HS-5 (cell line): ENCODE measurements around the gene BAIAP3.
"Not testable (repeated sequence)": the region's sequence is repeated elsewhere in the genome, so short reads cannot be mapped to it uniquely, and the experiment has no call there.

Experiments
- DNase-seq: peaks from one replicate; pipeline ENCODE4 v3.0.0-alpha.2; 2012; ENCODE audit warnings: low read depth

Gene BAIAP3, protein sequence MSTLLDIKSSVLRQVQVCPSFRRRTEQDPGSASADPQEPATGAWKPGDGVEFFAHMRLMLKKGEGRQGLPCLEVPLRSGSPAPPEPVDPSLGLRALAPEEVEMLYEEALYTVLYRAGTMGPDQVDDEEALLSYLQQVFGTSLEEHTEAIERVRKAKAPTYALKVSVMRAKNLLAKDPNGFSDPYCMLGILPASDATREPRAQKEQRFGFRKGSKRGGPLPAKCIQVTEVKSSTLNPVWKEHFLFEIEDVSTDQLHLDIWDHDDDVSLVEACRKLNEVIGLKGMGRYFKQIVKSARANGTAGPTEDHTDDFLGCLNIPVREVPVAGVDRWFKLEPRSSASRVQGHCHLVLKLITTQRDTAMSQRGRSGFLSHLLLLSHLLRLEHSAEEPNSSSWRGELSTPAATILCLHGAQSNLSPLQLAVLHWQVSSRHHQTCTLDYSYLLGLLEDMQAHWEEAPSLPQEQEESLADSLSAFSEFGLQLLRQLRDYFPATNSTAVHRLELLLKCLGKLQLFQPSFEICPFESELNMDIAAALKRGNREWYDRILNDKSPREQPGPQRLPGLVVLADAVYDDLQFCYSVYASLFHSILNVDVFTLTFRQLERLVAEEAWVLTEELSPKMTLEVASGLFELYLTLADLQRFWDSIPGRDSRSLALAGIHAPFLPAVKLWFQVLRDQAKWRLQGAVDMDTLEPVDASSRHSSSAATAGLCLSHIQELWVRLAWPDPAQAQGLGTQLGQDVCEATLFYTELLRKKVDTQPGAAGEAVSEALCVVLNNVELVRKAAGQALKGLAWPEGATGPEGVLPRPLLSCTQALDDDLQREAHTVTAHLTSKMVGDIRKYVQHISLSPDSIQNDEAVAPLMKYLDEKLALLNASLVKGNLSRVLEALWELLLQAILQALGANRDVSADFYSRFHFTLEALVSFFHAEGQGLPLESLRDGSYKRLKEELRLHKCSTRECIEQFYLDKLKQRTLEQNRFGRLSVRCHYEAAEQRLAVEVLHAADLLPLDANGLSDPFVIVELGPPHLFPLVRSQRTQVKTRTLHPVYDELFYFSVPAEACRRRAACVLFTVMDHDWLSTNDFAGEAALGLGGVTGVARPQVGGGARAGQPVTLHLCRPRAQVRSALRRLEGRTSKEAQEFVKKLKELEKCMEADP

DNA sequence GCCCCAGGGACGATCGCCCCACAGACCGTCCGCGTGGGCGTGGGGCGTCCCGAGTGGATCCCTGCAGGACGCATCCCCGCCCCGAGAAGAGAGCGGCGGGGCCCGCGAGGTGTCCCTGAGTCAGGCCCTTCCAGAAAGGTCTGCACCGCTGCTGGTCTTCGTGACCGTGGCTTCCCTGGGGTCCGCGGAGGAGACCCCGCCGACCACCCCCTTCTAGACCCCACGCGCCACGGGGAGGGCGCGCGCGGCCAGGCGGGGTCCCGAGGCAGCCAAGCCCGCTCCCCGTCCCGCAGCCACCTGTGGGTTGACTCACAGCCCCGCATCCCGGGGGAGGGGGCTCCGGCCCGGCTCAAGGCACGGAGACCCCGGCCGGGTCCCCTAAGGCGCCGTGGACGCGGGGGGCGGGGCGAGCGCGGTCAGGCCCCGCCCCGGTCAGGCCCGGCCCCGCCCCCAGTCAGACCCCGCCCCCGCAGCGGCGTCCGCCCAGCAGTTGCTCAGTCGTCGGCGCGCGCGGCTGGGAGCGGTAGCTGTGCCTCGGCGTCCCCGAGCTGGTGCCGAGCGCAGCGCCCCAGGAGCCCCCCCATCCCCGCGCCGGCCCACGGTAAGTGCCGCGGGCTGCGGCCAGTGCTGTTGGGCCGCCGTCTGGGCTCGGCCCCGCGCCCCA, at the start of gene BAIAP3:
Gene BAIAP3, plus strand, starts transcription at position 497 of the 664 bp plus-strand sequence. CDS start 4,905 bp downstream, outside the sequence.
- DNase-seq, result no peak

DNA sequence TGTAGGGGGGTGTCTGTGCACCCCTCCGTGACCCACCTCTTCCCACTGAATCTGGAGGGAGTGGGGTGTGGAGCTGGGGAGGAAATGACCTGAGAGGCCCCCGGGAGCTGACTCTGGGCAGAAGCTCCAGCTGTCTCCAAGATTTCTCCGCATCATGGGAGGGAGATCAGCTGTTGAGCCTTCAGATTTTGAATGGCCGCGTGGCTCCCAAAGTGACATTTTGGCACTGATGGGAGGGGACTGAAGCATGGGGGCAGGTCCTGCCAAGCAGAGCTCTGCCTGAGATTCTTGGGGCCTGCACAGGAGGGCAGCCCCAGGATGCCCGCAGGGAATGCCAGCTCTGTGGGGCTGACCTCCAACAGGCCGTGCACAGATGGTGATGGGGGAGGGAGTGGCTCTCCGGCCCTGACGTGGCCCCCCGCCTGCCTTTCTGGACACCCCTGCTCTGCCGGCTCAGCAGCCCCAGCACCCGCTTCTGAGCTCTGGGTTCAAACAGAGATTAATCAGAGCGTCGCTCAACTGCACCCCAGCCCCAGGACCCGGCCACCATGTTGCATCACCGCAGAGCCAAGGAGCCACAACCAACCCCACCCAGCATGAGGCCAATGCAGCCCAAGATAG, 49.3 kb upstream of the BAIAP3 start:
- no peak for DNase-seq

DNA sequence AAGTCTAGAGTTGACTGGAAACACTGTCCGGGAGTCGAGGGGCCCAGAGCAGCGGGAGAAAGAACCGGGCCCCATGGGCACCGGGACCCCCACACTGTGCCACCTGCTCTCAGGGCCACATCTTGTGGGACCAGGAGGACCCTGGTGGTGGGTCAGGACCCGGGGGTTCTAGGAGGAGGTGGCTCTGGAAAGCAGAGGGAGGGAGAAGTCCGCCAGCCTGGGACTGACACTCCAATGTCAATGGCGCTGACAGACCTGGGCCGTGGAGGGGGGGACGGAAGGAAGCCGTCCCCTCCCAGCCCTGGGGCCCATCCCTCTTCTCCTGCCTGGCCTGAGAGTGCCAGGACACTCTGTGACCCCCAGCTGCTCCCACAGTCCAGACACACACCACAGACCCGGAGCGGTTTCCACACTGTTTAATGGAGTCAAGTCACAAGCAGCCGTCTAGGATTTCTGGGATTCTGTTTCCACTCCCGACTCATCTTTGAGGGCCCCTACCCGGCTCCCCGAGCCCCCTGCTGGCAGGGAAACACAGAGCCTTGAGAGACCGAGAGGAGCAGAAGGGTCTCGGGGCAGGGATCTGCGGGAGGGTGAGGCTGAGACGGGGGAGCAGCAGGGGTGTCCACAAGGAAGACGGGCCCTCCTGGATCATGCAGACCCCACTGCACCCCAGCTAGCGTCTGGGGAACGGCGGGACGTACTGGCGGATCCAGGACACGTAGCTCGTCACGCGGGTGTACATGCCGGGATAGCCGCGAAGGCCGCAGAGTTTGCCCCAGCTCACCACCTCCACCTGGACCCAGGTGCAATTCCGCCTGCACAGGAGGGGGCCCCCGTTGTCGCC, 47.6 kb upstream of the BAIAP3 start:
- DNase-seq, result no peak

DNA sequence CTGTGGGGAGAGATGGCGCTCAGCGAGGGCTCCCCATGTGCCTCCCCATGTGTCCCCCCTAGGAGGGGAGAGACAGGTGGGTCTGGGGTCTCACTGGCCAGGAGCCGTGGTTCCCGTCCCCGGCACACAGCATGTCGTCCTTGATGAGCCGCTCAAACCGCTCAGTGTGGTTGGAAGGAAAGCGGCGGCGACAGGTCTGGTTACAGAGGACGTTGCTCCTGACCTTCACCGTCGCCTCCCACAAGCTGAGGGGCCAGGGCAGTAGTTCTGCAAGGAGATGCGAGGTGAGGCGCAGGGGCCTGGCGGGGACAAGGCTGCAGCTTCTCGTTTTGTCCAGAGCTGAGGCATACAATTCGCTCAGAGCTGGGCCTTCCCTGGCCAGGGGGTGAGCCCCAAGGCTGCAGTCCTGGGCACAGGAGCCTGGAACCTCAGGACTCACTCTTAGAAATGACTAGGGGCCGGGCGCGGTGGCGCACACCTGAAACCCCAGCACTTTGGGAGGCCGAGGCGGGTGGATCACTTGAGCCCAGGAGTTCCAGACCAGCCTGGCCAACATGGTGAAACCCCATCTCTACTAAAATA, 46.8 kb upstream of the BAIAP3 start:
- DNase-seq, result no peak

DNA sequence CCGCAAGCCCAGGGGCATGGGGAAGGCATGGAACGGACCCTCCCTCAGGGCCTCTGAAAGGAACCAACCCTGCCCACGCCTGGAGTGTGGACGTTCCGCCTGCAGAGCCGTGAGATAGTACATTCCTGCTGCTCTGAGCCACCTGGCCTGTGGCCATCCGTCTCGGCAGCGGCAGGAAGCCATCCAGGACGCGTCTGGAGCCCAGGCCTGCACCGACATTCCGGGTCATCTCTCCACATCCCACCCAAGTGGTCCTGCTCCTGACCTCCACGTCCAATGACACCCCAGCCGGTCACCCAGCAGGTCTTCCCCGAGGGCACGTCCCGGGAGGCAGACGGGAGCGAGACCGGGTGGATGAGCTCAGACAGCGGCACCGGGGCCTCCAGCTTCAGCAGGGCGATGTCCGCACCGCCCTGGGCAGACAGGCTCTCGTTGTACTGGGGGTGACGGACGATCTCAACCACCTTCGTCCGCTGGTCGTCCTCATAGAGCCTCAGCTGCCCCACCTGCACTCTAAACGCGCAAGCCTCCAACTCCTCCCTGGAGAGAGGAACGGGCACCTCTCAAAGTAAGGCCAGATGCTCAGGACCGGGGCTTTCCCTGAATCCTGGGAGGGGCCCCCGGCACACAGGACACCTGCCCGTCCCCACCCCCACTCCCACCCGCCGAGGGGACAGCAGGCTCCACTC, 45.3 kb upstream of the BAIAP3 start:
- no peak for DNase-seq

DNA sequence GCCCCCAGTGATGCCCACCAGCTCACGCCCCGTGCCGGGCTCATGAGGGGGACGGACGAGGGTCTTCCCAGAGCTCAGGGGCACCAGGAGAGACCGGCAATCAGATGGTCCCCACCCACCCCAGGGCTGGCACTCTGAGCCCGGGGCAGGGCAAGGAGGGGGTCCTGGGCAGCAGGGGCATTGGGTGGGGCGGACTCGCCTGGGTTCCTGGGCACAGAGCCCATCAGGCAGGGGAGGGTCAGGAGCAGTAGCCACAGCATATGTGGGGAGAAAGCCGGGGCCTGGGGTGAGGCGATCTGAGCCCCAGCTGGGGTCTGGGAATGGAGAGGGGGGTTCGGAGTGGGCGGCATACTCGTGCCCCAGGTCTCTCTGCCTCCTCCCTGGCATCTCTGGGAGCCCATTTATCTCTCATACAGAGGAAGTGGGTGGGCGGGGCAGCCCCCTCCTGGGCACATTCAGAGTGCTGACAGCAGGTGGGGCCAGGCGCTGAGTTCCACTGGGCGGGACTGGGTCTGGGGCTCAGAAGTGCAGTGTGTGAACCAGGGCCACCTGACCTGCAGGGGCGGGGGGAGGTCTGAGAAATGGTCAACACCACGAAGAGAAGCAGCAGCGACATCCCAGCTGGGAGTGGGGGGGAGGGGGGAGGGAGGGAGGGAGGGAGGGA, 44.5 kb upstream of the BAIAP3 start:
- no peak for DNase-seq

DNA sequence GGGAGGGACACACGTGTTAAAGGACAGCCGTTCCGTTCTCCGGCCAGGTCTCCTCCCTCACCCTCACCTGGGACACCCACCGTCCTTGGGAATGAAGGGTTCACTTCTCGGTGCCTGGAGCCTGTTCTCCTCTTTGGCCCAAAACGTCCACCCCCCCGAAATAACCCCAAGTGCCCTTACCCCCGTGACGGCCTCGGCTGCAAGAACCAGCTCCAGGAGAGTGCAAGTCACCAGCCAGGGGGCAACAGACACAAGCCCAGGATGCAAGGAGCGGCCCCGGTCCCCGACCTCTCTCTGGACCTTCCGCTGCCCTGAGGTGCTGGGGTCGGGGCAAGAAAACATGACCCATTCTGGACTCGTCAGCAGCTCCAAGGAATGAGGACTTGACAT, 44.0 kb upstream of the BAIAP3 start:
- DNase-seq, result no peak

DNA sequence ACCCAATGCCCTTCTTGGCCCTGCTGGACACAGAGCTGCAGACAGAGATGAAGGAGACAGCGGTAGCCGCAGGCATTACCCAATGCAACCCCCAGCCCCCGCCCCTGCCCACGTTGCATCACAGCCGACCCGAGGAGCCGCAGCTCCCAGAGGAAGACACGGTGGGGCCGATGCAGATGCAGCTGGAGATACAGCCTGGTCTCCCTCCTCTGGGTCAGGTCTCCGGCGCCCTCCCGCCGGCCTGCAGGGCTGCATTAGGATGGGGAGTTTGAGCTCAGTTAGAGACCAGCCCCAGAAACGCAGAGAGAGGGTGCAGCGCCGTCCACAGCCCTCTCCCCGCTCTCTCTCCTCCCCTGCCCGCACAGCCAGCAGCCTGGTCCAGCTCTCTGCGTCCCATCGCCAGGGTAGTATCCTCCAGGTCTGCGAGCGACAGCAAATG, 43.4 kb upstream of the BAIAP3 start:
- no peak for DNase-seq

DNA sequence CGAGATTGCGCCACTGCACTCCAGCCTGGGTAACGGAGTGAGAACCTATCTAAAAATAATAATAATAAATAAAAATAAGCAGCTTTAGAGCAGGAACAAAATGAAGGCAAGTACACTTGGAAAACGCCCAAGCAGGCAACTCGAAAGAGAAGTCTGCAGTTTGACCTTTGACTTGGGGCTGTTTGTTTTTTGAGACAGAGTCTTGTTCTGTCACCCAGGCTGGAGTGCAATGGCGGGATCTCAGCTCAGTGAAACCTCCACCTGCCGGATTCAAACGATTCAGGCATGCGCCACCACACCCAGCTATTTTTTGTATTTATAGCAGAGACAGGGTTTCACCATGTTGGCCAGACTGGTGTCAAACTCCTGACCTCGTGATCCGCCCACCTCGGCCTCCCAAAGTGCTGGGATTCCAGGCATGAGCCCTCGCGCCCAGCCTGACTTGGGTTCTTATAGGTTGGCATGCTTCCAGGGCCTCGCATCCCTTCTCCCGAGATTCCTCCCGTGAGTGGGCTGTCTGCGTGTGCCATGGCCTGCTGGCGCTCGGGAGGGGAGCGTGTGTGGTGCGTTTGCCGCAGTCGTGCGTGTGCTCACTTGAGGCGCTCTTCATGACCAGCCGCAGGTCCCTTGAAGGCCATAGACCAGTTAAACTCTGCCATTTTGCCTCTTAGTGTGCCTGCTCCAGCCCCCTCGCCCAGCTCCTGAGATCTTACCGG, 42.4 kb upstream of the BAIAP3 start:
- no peak for DNase-seq

DNA sequence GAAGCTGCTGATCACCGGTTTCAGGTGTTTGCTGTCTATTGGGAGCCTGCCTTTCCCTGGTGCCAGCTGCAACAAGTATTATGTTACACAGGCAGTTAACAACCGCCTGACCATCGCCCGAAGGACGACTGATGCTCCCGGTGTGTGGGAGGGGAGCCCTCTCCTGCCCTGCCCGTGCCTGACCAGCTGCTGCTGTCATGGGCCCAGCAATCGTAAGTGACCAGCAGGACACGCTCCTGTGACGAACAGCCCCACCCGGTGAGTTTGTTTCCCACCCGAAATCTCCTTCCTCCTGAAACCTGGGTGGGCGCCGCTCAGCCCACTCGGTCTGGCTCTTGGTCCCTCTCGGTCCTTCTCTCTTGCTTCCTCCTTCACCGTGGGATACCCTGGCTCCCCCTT, 41.9 kb upstream of the BAIAP3 start:
- DNase-seq, result no peak

DNA sequence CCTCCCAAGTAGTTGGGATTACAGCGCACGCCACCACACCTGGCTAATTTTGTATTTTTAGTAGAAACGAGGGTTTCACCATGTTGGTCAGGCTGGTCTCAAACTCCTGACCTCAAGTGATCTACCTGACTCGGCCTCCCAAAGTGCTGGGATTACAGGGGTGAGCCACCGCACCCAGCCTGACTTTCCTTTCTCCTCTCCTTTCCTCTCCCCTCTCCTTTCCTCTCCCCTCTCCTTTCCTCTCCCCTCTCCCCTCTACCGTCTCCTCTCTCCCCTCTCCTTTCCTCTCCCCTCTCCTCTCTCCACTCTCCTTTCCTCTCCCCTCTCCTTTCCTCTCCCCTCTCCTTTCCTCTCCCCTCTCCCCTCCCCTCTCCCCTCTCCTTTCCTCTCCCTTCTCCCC, 41.2 kb upstream of the BAIAP3 start:
- not testable (repeated sequence) for DNase-seq

DNA sequence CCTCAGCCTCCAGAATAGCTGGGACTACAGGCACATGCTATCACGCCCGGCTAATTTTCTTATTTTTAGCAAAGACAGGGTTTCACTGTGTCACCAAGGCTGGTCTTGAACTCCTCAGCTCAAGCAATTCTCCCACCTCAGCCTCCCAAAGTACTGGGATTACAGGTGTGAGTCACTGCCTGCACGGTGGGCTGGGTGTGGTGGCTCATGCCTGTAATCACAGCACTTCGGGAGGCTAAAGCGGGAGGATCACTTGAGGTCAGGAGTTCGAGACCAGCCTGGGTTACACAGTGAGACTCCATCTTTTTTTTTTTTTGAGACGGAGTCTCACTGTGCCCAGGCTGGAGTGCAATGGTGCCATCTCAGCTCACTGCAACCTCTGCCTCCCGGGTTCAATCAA, 40.6 kb upstream of the BAIAP3 start:
- not testable (repeated sequence) for DNase-seq

DNA sequence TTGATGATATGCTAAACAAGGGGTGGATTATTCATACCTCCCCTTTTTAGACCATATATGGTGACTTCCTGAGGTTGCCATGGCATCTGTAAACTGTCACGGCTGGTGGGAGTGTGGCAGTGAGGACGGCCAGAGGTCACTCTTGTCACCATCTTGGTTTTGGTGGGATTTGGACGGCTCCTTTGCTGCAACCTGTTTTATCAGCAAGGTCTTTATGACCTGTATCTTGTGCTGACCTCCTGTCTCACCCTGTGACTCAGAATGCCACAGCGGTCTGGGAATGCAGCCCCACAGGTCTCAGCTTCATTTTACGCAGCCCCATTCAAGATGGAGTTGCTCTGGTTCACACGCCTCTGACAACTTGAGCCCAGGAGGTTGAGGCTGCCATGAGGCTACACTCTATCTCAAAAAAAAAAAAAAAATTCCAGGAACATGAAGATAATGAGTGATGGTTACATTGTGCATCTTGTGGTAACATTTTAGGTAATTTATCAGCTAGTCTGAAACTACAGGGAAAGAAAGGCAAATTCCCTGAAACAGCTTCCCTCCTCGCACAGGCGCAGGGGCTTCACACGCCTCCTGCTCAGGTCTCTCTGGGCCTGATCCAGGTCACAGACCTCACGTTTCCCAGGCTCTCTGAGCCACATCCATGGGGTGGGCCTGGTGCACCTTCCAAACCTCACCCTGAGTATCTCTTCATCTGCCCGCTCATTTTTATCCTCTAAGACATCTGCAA, 39.4 kb upstream of the BAIAP3 start:
- no peak for DNase-seq

DNA sequence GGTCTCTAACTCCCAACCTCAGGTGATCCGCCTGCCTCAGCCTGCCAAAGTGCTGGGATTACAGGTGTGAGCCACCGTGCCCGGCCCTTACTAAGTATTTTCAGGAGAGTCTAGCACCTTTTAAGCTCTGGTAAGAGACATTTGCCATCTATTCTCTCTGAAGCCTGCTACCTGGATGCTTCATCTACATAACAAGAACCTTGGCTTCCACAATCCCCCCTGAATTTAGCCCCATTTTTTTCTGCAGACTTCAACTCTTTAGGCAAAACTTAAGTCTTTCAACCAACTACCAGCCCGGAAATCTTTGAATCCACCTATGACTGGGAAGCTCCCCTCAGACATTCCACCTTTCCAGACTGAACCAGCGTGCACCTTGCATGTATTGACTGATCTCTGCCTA, 38.0 kb upstream of the BAIAP3 start:
- no peak for DNase-seq

DNA sequence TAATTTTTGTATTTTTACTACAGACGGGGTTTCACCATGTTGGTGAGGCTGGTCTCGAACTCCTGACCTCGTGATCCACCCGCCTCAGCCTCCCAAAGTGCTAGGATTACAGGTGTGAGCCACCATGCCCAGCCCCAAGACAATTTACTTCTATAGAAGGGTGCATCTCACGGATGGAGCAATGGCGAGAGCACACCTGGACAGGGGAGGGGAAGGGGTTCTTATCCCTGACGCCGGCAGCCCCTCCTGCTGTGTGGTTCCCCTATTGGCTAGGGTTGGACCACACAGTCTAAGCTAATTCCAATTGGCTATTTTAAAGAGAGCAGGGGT, 36.8 kb upstream of the BAIAP3 start:
- DNase-seq, result not testable (repeated sequence)

DNA sequence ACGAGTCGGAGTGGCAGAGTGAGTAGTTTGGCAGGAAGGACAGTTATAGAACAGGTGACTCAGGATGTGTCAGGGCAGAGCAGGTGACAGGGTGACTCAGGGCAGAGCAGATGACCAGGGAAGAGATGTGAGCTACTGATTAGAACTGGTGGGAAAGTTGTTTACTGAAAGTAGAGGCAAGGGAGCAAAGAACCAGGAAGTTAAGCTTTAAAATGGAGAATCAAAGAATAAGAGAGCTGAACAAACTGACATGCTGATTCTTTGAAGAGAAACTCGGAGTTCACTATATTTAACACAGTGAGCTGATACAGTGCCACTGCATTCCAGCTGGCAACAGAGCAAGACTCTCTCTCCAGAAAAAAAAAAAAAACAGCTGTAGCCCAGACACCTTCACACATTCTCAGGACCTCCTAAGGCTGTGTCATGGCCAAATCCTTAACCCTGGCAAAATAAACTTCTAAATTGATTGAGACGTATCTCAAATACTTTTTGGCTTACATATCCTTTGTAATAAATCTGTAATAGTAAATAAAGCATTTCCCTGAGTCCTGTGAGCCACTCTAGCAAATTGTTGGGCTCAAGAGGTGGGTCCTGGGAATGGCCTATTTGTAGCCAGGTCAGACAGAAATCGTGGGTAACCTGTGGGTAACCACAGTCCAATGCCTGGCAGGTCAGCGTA, 36.3 kb upstream of the BAIAP3 start:
- DNase-seq, result peak; percentile 77

DNA sequence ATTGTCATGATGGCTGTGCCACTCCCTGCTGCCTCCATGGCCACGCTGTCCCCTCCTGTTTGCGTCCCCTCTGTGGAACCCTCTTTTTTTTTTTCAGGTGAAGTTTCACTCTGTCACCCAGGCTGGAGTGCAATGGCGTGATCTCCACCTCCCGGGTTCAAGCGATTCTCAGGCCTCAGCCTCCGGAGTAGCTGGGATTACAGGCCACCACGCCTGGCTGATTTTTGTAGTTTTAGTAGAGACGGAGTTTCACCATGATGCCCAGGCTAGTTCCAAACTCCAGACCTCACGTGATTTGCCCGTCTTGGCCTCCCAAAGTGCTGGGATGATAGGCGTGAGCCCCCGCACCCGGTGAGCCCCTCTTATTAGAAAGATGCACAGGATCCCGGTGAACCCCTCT, 35.0 kb upstream of the BAIAP3 start:
- no peak for DNase-seq
